Colonic mucosa (tissue), 4 donors: ENCODE measurements around the gene FANCG. TPM values are rescaled to one million over a fixed set of nuclear protein-coding genes. Genes with fewer than 3 reads are reported as not detected.

ENCODE experiments used
- DNase-seq: peaks from one replicate; pipeline ENCODE4 v3.0.0-alpha.2; 2020
- H3K27ac ChIP-seq: fragments of 200-600 bp; one replicate; pipeline ENCODE4 v1.8.0; 2021
- H3K27me3 ChIP-seq: fragments of 200-600 bp; one replicate; pipeline ENCODE4 v1.8.0; 2021
- H3K36me3 ChIP-seq: fragments of 200-600 bp; one replicate; pipeline ENCODE4 v1.8.0; 2021
- H3K4me1 ChIP-seq: fragments of 200-600 bp; one replicate; pipeline ENCODE4 v1.8.0; 2021; ENCODE audit warnings: mild to moderate bottlenecking
- H3K4me3 ChIP-seq: fragments of 200-600 bp; one replicate; pipeline ENCODE4 v1.8.0; 2021
- H3K9ac ChIP-seq, 2 donors: one replicate each; pipeline ENCODE4 v1.7.0; 2013; ENCODE audit warnings: control low read depth in 2 of 2, low read depth in 2 of 2, low read length in 2 of 2
- H3K9me3 ChIP-seq: fragments of 200-600 bp; one replicate; pipeline ENCODE4 v1.8.0; 2021
- intact Hi-C: fragments of 100-400 bp; cut with DNase I; formaldehyde crosslinking; loops from one replicate; pipeline ENCODE4 v1.14.1; 2022
- total RNA-seq, 2 donors: library from RNA; stranded (reverse); fragmentation: NEBNext Ultra II Directional in 1 of 2; extraction: Animal tissue kit (Norgen Biotek cat#: 25700) in 1 of 2; gene quantifications; one replicate each; pipeline ENCODE4 v1.2.1, GENCODE V29; 2021
- TF ChIP-seq, protein P1 (sequence below): fragments of 200-600 bp; IDR thresholded peaks from one replicate; pipeline ENCODE4 v1.8.0; 2022; ENCODE audit warnings: antibody characterized with exemption, mild to moderate bottlenecking
- donor health status: healthy.
- donor health status: DM: no; HTN: no; CAD: no.
- donor health status: DM: no; HTN: no; CAD: no.

The FANCG gene
- total RNA-seq, 2 donors from 2014 or later: 11.4 to 47.5 TPM

DNA sequence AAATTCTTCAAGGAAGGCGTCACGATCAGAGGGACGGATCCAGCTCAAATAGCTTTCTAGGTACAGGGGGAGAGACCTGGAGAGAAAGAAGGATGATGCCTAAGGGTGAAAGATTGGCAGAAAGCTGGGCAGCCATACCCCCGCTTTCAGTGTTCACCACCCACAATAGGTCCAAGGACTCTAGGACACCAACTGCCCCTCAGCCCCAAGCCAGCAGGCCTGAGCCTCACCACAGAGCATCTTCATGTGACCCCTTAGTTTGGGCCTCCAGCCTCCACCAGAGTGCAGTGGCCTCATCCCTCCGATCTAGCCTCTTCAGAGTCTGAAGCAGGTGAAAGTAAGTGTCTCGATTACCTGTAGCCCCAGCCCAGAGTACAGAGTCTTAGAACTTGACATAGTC lies 5.6 kb downstream of the FANCG start:
- Histone ChIP-seq H3K9me3 (no peaks in the 10 kb centered on the region), H3K27ac (no peak overlapping the region), H3K4me1 (peaks cover 14% of the 10 kb centered on the region), H3K27me3 (no peaks in the 10 kb centered on the region), H3K36me3 (no peaks in the 10 kb centered on the region), H3K9ac (no peak overlapping the region), H3K4me3 (no peak overlapping the region)
- no peak for DNase-seq
- TF ChIP-seq, protein P1, sequence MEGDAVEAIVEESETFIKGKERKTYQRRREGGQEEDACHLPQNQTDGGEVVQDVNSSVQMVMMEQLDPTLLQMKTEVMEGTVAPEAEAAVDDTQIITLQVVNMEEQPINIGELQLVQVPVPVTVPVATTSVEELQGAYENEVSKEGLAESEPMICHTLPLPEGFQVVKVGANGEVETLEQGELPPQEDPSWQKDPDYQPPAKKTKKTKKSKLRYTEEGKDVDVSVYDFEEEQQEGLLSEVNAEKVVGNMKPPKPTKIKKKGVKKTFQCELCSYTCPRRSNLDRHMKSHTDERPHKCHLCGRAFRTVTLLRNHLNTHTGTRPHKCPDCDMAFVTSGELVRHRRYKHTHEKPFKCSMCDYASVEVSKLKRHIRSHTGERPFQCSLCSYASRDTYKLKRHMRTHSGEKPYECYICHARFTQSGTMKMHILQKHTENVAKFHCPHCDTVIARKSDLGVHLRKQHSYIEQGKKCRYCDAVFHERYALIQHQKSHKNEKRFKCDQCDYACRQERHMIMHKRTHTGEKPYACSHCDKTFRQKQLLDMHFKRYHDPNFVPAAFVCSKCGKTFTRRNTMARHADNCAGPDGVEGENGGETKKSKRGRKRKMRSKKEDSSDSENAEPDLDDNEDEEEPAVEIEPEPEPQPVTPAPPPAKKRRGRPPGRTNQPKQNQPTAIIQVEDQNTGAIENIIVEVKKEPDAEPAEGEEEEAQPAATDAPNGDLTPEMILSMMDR: no peak
- intact Hi-C loops: no loop called here

GRCh38 chr9:35073279-35073612 lies 6.5 kb downstream of the FANCG start:
- no peaks in the 10 kb centered on the region for H3K9me3 ChIP-seq
- H3K36me3 ChIP-seq: no peaks in the 10 kb centered on the region
- H3K27me3 ChIP-seq: no peaks in the 10 kb centered on the region
- intact Hi-C loops: no loop called here
- TF ChIP-seq, protein P1: no peak
- no peak overlapping the region for H3K4me3 ChIP-seq
- peaks cover 15% of the 10 kb centered on the region for H3K4me1 ChIP-seq
- no peak for DNase-seq
- H3K9ac ChIP-seq: no peak overlapping the region
- peak overlapping the region; percentile 100 for H3K27ac ChIP-seq

DNA sequence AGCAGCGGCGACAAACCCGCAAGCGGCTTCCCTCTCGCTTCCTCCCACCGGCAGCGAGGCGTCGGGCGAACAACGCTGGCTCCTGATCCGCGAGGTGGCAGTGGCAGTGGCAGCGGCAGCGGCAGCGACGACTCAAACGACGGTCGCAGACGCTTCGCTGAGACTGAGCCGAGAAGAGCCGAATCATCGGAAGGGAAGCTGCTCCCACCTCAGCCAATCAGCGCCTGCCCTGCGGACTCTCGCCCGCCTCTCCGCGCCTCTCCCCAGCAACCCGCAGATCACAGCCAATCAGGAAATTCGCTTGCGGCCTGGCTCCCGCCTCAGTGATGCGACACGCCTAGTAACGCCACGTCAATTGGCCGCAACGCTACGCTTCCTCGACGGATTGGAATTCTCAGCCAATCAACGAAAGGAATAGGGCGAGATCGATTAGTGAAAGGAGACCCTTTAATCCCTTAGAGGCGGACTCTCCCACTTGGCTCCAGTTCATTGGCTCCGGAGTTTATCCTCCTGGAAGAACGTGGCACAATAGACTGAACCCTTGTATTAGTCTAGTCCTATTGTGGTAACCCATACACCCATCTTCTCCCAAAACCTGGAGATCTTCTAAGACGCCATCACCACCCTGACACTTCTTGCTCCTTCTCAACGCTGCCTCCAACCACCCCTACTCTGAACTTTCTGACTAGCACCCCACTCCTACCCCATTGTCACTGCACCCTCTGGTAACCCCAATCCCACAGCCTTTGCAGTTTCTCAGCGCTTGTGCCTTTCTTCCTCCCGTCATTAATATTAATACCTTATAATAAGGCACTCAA lies 7.1 kb downstream of the FANCG start, which contains the start of gene VCP:
TSS of gene VCP (minus strand) at position 165 of the 818 bp plus-strand sequence. CDS start 272 bp downstream, outside the sequence.
- peak; percentile 98 for DNase-seq

GRCh38 chr9:35071814-35072460 lies 7.8 kb downstream of the FANCG start:
- H3K27me3 ChIP-seq: no peaks in the 10 kb centered on the region
- H3K9ac ChIP-seq: peak overlapping the region; percentile 76 to 97

More for the DNA sequence above, 7.1 kb downstream of the FANCG start, which contains the start of gene VCP:
- Histone ChIP-seq H3K9me3 (no peaks in the 10 kb centered on the region), H3K9ac (peak within 1 kb of the TSS; percentile 76 to 97), H3K27ac (peak within 1 kb of the TSS; percentile 100), H3K27me3 (no peaks in the 10 kb centered on the region), H3K4me3 (peak within 1 kb of the TSS; percentile 99), H3K4me1 (peaks cover 15% of the 10 kb centered on the region), H3K36me3 (peaks cover 3% of the 10 kb centered on the region)
- TF ChIP-seq, protein P1: no peak
- intact Hi-C loops: no loop called here

More at GRCh38 chr9:35071814-35072460, 7.8 kb downstream of the FANCG start:
- DNase-seq: peak; percentile 80
- Histone ChIP-seq H3K36me3 (peaks cover 11% of the 10 kb centered on the region), H3K27ac (peak overlapping the region; percentile 100), H3K4me3 (peak overlapping the region; percentile 99), H3K9me3 (no peaks in the 10 kb centered on the region), H3K4me1 (peaks cover 15% of the 10 kb centered on the region)
- TF ChIP-seq, protein P1: peak; percentile 13
- intact Hi-C loops: no loop called here
